ENCODE results near the gene ACACA. TPM values are rescaled to one million over a fixed set of nuclear protein-coding genes. Genes with fewer than 3 reads are reported as not detected.

Gene ACACA
- total RNA-seq, 1 donor: 89.4 TPM

DNA sequence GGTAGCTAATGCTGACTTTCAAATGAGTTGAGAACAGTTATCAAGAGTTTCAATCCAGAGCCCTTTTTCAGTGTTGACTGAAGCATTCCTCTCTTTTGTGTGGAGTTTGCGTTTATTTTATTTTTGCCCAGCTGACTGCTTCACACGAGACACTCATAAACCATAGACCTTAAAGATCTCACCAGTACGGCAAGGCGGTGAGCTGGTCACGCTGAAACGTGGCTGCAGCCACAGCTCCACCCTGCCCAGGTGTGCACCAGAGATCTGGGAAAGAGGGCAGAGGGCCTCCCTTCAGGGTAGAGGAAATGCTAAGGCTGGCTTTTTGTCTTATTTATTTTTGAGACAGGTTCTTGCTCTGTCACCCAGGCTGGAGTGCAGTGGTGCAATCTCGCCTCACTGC lies 345.7 kb downstream of the ACACA start:
- TF ChIP-seq CTCF (IDR thresholded peaks at IDR 0.05; ENCODE audit: insufficient read depth, low read depth, low read length): no peak
- H3K4me3 ChIP-seq (ENCODE audit: low read depth, low read length): no peak overlapping the region
- DNase-seq (ENCODE audit: low read depth): no peak

DNA sequence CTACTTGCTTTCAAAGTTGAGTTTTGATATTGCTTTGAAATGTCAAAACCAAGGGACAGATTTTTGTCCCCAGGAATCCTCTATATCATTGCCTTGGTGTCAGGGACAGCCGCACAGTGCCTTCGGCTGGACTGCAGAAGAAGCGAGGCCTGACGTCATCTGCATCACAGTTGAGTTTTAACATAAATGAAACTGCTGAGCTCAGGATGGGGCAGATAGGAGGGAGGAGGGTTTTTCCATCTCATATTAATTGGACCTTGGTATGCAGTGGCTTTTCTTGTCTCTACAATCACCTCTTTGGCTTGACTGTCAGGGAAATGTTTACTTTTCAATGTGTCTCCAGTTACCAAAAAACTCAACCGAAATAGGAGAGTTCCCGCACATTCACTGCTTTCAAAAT lies 346.5 kb downstream of the ACACA start:
- no peak overlapping the region for H3K4me3 ChIP-seq (ENCODE audit: low read depth, low read length)
- DNase-seq (ENCODE audit: low read depth): no peak
- TF ChIP-seq CTCF (IDR thresholded peaks at IDR 0.05; ENCODE audit: insufficient read depth, low read depth, low read length): no peak

- no peak overlapping the region for H3K4me3 ChIP-seq (ENCODE audit: low read depth, low read length)
- no peak for TF ChIP-seq CTCF (IDR thresholded peaks at IDR 0.05; ENCODE audit: insufficient read depth, low read depth, low read length)
- no peak for DNase-seq (ENCODE audit: low read depth)
Measured at GRCh38 chr17:37059493-37059892, 347.1 kb downstream of the ACACA start.

DNA sequence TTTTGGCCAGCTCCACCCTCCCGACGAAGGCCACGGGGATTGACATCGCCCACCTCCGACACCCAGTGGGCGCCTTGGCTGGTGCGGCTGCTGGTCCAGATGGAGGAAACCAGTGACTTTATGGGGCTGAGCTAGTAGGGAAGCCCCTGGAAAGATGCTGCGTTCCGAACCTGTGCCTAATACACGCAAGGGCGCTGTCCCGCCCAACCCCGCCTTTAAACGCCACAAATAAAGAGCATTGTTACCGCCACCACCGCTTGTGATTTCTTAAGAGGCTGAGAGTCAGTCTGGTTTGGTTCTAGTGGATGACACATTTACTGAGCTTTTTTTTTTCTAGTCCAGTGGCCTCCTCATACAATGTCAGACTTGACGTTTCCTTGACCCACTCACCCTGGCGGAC lies 350.0 kb downstream of the ACACA start:
- no peak for TF ChIP-seq CTCF (IDR thresholded peaks at IDR 0.05; ENCODE audit: insufficient read depth, low read depth, low read length)
- H3K4me3 ChIP-seq (ENCODE audit: low read depth, low read length): no peak overlapping the region
- DNase-seq (ENCODE audit: low read depth): no peak

GRCh38 chr17:37054894-37055293 lies 351.7 kb downstream of the ACACA start:
- no peak for TF ChIP-seq CTCF (IDR thresholded peaks at IDR 0.05; ENCODE audit: insufficient read depth, low read depth, low read length)
- H3K4me3 ChIP-seq (ENCODE audit: low read depth, low read length): no peak overlapping the region
- no peak for DNase-seq (ENCODE audit: low read depth)

DNA sequence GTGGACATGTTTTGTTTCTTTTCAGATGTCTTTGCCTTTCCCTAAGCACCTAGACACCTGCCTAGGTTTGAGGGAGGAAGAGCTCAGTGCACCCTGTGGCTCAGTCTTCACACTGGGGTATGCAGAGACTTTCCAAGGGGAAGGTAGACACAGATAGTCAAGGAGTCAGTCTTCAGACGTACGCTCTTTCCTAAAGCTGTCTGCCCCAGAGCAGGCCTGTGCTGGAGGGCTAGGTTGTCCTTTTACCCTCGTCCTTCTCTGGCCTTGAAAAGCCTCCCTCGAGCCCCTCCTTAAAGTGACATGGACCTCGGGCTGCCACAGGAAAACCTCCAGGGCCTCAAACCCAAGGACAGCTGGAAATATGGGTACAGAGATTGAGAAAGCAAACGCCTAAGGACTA lies 354.2 kb downstream of the ACACA start:
- TF ChIP-seq CTCF (IDR thresholded peaks at IDR 0.05; ENCODE audit: insufficient read depth, low read depth, low read length): no peak
- no peak overlapping the region for H3K4me3 ChIP-seq (ENCODE audit: low read depth, low read length)
- no peak for DNase-seq (ENCODE audit: low read depth)

GRCh38 chr17:37051833-37052232 lies 354.8 kb downstream of the ACACA start:
- TF ChIP-seq CTCF (IDR thresholded peaks at IDR 0.05; ENCODE audit: insufficient read depth, low read depth, low read length): no peak
- no peak for DNase-seq (ENCODE audit: low read depth)
- no peak overlapping the region for H3K4me3 ChIP-seq (ENCODE audit: low read depth, low read length)

Measured in fibroblast of villous mesenchyme (primary cell).